Activated CD8-positive, alpha-beta memory T cell treated with anti-CD3 and anti-CD28 coated beads, Interleukin-2, amount 50 U/mL, for 1 hour (primary cell): ENCODE results near the gene ADAMTS12.

Source experiments
- DNase-seq: peaks from one replicate; pipeline ENCODE4 v3.0.0-alpha.2; 2020; ENCODE audit errors: extremely low read depth

ADAMTS12 gene

DNA sequence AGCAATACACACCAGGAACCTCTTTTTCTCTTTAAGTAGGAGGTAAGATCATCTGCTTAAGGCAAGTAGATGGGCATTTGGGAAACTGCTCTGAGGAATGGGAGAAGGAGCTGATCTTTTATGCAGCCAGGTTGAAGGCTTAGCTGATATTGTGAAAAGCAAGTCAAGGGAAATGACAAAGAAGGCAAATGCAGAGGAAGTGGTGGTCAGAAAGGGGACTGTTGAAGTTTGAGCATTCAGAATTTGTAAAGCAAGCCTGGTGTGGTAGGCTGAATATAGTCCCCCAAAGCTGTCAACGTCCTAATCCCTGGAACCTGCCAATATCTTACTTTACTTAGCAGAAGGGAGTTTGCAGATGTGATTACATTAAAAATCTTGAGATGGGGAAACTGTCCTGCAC is 128.9 kb downstream of the ADAMTS12 start:
- DNase-seq: no peak

DNA sequence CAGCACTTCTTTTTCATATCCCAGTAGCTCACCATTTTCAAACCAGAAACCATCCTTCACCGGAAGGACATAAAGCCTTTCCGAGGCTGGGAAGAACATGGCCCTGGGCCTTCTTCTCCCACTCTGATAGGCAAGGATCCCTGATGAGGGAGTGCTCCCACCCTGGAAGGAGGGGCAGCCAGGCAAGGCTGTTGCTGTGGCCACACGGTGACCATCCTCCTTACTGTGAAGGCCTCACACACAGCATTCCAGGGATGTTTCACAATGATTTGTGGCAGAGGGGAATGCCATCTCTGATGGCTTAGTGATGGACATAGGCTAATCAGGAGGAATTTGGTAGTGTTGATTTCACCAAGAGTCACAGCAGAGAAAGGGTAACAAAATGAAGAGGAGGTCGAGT is 130.7 kb downstream of the ADAMTS12 start:
- no peak for DNase-seq

DNA sequence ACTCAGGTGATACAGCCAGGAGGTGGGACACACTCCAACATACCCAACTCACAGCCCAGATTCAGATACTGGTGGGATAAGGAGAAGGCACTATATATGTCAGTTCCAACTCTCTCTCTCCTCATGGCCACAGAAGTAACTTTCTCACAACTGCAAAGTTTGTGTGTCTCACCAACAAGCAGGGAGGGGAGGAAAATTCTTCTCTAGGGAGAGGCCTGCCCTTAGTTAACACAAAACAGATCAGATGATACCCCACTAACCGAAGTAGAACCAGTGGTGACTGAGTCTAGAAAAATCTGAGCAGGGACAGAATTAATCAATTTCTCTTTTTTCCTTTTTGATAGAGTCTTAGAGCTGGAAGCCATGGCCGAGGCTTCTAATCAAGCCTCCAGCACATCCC is 133.1 kb downstream of the ADAMTS12 start:
- no peak for DNase-seq

DNA sequence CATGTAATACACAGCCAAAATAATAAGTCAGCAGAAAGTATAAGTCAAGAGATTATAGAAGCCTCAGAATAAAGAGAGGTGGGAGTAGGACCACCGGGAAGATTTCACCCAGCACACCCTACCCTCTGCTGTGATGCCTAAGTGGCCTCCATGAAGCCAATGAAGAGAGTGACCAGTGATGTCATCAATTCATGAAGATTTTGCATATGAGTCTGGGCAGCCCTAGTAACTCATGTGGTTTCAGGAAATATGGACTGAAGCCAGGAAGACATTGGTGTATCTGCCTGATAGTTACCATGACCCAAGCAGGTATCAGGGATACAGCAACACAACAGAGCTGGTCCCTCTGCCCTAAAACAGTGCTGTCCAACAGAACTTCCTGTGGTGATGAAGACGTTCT is 135.3 kb downstream of the ADAMTS12 start:
- DNase-seq: no peak

DNA sequence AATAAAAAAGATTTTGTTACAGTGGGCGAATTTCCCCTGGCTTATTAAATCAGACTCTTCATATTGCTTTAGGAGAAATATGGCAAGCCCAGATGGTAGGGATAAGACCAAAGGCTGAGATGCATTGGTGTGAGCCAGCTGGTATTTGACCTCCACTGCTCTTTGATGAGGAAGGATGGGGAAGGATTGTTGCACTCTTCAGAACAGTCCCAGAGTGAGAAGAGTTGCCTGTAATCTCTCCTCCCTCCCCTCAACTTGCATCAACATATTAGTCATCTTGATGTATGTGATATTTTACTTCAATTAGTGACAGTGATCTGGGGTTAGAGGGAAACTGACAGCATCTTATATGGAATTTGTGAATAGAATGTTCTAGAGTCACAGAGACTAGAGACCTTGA is 136.6 kb downstream of the ADAMTS12 start:
- DNase-seq: no peak

DNA sequence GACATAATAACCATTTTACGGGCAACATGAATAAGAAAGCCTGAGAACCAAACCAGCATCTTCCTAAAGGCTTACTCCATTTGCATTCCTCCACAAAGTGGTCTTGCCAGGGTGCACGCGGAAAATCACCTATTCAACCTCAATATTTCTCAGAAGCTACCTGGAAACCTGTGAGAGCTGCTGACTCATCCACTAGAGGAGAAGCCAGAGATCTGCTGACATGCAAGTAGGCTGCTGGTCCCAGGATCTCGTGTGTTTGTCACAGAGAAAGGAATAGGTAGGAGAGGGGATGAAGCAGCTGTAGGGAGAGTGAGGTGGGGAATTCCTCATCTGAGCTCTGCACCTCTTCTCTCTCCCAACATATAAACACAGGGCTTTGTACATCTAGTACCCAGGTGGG is 138.1 kb downstream of the ADAMTS12 start:
- no peak for DNase-seq

DNA sequence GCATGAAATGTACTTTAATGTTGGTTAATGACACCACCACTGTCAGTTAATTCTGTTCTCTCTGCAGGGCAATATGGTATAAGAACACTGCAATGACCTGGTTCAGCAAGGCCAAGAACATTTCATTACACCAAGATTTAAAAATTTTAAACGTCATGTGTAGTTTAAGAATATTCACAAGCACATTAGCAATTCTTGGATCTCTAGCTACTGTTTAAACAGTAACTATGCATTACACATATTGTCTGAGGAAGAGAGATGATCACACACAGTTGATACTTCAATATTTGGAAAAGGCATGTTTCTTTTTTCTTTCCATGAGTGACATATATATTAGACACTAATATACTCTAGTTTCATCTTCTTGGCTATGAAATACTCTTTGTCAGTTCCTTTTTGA is 143.0 kb downstream of the ADAMTS12 start:
- no peak for DNase-seq

DNA sequence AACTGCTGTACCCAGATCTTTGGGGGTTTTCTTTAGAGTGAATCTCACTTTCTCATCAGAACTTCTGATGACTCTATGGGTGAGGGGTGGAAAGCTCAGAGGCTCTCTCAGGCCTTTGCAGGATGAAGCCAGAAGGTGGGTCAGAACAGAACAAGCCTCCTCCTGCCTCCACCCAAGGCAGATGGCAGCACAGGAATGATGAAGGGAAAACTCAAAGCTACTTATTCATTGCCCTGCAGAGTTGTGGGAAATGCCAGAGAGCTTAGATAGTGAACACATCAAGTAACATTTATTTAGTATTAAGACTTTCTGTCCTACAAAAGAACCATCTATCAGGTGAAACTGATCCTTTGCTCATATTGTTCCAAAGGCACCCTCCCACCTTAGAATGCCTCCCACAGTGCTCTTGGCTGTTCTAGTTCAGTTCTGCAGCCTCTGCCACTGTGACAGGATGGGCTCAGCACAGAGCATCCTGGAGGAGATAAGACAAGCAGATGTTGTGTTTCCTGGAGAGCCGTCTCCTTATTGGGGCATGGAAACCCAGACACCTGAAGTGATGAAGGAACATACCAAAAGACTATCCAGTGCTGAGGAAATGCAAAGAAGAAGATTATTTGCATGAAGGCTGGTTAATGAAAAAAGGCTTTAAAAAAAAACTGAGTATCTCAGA is 146.6 kb downstream of the ADAMTS12 start:
- DNase-seq: no peak

DNA sequence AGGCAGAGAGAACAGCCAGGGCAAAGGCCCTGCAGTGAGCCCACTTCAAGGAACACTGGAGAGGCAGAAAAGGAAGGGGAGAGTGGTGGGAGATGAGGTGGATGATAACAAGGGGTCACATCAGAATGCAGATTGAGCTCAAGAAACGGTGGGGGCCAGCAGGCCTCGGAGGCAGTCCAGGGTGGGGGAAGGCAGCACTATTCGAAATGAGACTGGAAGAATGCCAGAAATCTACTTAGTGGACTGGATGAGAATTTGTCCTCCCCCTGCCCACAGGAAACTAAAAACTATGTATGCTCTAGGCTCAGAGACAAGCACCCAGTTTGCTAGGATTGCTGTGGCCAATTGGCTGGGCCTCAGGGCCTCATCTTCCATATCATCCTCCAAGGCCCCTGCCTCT is 148.7 kb downstream of the ADAMTS12 start:
- no peak for DNase-seq

DNA sequence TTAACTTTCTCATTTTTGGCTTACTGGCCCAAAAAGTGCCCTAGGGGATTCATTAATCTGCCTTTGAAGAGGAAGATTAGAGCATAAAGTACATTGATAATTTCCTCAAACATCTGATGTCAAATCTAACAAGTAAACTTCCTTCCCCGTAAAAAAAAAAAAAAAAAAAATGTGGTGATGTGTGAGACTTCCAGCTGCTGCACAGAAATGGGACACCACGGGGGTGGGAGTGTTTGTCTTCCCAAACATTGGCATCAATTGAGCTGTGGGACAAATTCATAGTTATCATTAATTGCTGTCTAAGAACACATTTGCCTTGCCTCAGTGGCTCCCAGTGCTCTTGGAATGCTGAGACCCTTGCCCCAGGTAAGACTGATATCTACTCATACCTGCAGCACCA is 149.6 kb downstream of the ADAMTS12 start:
- DNase-seq: no peak

DNA sequence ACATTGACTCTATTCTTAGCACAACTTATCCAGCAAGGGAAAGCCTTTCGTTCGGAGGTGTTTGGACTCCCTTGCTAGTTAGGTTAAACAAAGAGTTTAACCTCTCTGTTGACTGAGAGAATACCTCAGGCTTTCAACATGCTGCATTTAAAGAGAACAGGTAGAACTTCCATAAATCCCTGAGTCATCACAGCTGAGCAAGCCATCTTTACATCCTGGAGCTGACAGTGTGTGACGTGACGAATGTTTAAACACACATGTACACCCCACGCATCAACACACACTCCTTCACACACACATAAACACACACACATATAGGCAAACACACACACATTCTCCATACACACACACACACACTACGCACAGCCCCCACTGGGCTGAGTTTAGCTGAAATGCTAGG is 152.8 kb downstream of the ADAMTS12 start:
- no peak for DNase-seq

DNA sequence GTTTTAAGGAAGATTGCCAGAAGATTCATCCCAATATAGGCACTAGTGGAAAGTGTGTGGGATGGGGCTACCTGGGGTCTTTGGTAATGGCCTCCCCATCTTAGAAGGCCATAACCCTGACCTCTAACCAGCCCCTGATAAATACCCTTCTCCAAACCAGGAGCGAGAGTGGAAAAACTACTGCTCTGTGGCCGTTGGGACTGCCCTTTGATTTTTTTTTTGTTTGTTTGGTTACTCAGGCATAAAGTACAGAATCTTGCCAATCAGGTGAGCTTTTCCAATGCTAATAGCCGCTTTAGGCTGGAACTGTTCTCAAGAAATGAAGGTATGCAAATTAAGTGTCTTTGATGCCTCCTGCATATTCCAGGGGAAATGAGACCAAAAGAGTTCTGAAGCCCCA is 153.7 kb downstream of the ADAMTS12 start:
- DNase-seq: no peak

DNA sequence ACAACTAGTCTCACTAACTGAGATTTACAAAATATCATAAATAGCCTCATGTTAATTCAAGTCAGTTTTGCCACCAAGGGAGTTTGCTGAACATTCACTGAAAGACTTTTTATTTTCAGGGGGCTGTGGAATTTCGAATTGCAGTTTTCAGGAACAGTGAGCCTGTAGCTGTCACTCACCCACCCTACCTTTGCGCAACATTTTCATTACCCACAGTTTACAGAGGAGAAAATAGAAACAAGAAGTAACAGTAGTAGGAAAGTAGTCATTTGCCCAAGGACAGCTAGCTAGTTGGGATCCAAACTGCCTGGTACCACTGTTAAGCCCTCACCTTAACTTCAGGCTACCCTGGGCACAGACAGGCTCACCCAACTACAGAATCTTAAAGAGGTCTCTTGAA is 154.1 kb downstream of the ADAMTS12 start:
- DNase-seq: no peak

DNA sequence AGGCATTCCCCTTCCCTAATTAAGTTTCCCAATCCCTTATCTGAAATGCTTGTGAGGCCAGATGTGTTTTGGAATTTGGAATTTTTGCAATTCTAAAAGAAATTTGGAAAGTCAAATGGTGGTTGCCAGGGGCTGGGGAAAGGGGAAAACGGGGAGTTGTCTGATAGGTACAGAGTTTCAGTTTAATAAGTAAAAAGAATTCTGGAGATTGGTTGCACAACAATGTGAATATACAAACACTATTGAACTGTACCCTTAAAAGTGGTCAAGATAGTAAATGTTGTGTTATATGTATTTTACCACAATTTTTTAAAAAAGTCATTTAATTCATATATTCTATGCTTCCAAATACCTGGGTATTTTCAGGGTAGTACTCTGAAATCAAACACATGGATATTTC is 154.5 kb downstream of the ADAMTS12 start:
- DNase-seq: no peak

DNA sequence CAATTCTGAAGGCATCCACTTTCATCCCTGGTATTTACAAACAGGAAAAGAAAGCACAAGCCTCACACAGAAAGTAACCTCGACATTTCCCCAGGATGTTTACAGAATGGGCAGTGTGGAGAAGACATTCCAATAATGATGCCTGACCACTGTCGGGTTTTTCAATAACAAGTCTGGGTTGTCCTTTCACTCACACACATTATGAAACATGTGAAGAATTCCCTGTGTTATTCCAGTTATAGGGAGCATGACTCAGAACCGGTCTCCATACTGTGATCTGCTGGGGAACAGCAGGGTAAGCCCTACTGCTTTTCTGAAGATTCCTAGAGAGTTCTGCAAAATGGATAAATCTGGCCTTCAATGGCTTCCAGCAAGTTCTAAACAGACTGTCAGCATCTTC is 155.3 kb downstream of the ADAMTS12 start:
- no peak for DNase-seq

DNA sequence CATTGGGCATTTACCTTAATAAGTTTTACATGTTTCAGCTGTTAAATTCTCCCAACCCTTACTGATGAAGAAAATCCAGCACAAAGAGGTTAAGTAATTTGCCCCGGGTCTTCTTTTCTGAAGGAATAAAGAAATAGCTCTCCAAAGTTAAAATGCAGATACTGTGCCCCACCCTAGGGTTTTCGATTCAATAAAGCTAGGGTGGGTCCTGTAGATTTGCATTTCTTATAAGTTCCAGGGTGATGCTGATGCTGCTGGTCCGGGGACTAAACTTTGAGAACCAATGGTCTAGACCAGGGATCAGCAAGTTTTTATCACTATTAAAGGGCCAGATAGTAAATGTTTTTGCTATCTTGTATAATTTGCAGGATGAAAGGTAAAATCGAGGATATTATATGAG is 156.7 kb downstream of the ADAMTS12 start:
- DNase-seq: no peak

DNA sequence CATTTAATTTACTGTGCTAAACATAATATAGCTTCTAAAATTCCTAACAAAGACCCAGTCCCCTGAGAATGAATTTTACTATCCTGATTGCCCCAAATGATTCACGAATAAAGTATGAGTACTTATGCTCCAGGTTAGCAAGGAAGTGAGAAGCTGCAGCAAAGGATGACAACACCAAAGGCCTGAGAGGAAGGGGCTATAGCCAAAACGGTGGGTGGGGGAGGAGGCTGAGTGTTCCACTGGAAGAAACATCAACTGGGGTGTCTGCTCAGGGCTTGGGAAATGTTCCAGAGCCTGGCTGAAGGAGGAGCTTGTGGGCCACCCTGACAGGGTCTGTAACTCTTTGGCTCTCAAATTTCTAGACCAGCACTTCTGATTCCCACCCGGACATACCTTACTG is 157.3 kb downstream of the ADAMTS12 start:
- DNase-seq: no peak

DNA sequence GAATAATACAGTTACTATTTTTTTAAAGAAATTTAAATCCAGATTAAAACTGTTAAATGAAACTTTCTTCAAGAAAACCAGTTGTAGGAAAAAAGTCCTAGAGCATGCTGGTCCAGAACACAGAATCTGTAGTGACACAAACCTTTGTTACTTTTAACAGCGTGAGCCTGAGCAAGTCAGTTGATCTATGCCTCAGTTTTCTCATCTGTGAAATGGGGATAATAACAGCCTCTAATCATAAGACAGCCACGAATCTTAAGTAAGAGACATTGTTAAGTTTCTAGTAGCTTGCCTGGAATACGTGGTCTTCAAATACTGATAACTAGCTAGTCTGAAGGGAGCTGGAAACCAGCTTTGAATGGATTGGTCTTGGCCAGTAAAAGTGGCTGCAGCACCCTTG is 158.6 kb downstream of the ADAMTS12 start:
- DNase-seq: no peak

DNA sequence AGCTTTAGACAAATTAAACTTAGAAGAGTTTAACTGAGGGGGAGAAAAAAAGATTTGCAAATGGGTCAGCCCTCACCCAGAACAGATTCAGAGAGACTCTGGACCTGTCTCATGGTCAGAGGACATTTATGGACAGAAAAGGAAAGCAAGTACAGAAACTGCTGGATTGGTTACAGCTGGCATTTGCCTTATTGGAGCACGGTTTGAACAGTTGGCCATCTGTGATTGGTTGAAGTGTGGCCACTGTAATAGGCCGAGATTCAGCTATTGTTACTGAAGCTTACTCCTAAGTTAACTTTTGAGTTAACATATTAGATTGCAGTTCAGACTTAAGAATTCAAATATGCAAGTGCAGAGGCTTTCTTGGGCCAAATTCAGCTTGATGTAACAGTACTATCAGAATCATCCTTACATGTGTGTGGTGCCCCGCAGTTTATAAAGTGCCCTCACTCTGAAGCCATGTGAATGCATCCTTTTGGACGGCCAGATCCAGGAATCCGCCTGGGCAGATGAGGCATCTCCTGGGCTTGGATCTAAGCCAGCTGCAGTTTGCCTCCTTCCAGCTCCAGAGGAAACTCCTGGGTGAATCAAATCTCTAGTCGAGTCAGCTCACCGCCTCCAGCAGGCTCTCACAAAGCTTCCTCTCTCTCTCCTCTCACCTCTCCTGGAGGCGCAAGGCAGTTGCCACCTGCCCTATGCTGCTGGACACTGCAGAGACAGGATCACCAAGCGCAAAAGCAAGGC is 165.2 kb downstream of the ADAMTS12 start:
- DNase-seq: no peak

DNA sequence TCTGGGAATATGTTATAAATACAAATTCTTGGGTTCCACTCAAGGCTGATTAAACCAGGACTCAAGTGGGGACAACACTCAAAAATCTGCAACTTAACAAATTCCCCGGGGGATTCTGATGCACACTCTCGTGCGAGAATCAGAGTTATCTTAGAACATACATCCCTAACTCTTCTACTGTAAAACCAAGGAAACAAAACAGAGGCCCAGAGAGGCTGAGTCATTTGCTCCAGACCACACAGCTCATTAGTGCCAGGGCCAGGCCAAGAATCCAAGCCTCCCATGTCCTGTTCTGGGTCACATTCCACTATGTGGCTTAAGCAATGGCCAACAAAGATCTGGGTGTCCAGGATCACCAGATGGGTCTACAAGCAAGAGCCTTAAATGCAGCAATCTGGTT is 166.0 kb downstream of the ADAMTS12 start:
- no peak for DNase-seq

DNA sequence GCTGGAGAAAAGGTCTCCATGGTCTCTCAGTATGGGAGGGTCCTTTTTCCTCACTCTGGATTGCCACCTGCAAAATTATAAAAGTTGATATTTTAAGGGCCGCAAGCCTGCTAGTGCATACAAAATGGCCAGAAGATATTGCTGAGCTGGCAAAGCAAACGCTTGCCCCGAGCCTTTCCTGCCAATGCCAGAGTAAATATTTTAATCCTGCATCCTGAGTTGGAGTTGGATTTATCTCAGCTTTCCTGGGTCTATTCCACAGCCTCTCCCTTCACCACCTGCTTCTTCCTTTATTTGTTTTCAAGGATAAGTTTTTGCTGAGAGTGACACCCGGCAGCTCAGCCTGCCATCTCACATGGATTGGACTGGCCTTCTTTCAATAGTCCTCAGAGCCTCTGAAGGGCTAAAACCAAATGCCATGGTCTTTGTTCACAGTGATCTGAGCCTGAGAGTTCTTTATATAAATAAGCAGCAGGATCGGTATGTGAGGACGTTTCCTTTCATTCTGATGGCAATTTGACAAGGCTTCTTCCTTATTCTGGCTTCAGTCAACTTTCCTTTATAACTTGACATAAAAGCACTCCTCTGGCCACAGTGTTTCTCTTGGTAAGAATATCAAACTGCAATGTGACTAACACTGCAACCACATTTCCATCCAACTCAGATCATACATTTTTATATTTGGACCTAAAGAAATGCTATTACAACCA is 170.1 kb downstream of the ADAMTS12 start:
- no peak for DNase-seq

DNA sequence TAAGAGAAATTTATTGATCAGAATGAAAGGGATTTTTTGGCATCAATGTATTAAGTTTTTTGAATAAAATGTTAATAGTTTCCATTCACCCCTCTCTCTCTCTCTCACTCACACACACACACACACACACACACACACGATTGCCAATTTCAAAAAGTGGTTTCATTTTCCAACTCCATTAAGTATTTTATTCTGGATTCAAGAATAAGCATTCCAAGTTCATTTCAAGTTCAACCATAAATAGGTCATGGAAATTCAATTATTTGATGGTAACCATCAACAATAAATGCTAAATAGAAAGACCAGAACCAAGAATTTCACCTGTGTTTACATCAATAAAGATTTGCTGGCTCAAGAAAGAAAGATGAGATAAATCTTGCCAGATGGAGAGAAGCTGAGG is 171.6 kb downstream of the ADAMTS12 start:
- DNase-seq: no peak

DNA sequence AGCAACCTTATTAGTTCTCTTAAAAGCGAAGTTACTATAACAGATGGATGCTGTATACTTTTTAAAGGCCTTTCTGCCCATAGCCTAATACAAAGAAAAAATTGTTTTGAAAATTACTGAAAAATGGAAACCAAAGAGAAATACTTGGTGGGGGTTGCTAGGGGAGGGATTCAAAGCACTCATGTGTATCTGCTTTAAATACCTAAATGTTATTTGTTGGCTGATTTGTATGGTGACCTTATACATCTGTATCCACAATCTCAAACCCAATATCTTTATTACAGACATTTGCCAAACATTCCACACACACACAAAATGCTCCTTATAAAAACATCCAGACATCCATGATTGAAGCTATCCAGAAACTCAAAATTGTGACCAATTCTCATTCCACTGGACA is 172.0 kb downstream of the ADAMTS12 start:
- DNase-seq: no peak
